HG03025 (cell line): ENCODE measurements around the gene FAM236A.
"Not testable (repeated sequence)": the region's sequence is repeated elsewhere in the genome, so short reads cannot be mapped to it uniquely, and the experiment has no call there.

Experiments used
- ATAC-seq: cut with Tn5 transposase; IDR thresholded peaks from one replicate; pipeline ENCODE4 v1.9.1; 2021; ENCODE audit warnings: mild to moderate bottlenecking, moderate library complexity; ENCODE audit not compliant: unreplicated experiment, low FRiP score

FAM236A gene

DNA sequence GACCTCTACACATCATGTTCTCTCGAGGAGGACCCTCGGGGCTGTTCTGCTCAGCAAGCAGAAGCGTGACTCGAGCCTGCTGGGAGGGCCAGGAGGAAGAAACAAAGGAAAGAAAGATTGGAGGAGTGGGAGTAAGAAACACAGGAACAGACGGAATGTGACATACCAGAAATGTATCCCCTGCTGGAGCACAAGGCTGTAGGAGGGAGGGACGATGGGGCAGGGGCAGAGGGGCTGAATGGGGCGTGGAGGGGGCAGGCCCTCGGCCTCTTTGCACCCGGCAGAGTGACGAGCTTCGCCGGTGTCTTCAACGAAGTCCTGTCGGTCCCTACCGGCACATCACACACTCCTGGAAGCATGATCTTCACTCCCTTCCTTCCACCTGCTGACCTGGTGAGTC lies at the start of gene FAM236A:
FAM236A (plus strand) TSS at position 301 of the 400 bp plus-strand sequence; CDS start at position 358, 57 bp downstream.
- ATAC-seq, result not testable (repeated sequence)

DNA sequence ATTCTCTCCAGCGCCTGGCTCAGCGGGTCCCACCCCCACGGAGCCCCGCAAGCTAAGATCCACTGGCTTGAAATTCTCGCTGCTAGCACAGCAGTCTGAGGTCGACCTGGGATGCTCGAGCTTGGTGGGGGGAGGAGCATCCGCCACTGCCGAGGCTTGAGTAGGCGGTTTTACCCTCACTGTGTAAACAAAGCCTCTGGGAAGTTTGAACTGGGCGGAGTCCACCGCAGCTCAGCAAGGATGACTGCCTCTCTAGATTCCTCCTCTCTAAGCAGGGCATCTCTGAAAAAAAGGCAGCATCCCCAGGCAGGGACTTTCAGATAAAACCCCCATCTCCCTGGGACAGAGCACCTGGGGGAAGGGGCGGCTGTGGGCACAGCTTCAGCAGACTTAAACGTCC lies 48.3 kb upstream of the FAM236A start:
- ATAC-seq, result not testable (repeated sequence)

DNA sequence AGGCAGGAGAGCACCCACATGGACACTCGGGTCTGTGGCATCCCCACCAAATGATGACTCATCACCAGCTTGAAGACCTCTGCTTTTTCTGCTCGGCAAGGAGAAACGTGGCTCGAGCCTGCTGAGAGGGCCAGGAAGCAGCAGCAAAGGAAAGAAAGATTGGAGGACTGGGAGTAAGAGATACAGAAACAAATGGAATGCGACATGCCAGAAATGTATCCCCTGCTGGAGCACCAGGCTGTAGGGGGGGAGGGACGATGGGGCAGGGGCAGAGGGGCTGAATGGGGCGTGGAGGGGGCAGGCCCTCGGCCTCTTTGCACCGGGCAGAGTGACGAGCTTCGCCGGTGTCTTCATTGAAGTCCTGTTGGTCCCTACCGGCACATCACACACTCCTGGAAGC lies 25.7 kb upstream of the FAM236A start, which contains the start of gene FAM236C:
FAM236C (plus strand) TSS at position 301 of the 400 bp plus-strand sequence. CDS start 100 bp downstream, outside the sequence.
- ATAC-seq, result not testable (repeated sequence)

DNA sequence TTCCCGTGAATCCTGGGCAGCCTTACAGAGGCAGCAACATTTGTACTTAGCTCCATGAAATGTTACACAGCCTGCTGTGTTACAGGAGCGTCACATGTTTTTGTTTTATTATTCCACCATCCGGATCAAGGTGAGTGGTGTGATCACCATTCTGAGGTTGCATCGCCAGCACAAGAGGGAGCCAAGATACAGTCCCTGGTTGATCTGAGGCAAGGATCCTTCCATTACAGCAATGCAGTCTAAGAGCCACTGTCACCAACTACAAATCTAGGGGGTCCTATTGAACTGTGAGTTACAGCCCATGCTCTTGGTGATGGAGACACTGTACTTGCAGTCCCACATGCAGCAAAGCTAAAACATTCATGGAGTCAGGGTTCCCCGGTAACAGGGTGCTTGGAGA lies 21.9 kb upstream of the FAM236A start:
- not testable (repeated sequence) for ATAC-seq

DNA sequence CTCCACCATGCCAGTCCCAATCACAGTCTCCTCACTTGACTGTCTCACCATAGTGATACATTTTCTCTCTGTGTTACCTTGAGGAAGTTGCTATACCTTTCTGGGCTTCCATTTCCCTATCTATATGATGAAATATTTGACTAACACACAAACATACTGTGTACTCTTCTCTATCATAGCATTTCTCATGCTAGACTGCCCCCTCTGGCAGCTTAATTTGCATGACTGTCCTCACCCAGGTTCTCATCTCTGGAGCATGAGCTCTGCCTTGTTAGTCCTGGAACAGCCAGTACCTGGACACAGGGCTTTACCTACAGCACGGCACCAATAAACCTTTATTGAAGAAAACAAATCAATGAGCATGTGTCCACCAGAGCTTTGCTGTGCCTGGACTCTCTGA lies 5.7 kb upstream of the FAM236A start:
- not testable (repeated sequence) for ATAC-seq

DNA sequence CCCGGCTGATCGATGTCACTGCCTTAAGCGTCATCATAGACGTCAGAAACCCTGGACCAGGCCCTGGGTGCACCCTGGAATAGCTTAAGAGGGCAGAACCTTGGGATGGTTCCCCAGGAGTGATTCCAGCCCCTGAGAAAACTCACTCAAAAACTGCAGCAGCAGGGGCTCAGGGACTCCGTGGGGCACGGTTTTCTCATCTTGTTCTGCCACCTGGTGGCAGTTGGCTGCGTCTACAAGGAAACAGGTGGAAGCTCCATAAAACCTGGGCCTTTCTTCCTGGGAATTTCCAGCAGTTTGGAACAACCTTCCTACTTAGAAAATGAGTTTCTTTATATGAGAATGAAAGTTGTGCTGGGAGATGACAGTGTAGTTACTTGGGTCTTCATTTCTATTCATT lies 1.6 kb upstream of the FAM236A start:
- ATAC-seq, result not testable (repeated sequence)

DNA sequence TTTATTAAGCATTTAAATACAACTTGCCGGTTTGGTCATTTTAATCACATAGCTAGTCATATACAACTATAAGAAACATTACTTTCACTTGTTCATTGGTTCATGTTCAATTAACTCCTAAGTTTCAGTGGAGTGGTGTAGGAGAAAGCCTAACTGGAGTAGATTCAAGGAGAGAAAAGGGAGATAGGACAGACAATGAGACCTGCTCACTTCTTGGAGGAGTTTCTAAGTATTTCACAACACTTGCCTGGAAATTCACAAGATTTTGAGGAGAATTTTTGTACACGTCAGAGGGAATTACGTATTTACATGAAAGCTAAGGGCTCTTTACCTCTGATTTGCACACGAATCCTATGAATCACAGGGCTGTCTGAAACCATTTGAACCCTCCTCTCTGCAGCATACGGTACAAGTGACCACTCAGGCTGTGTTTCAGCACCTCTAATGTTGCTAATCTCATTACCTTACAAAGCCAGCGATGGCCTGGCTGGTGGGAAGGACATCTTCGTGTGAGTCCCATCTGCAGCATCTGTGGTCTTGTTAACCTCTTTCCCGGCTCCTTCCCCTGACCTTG lies 1.0 kb upstream of the FAM236A start:
- ATAC-seq, result not testable (repeated sequence)

DNA sequence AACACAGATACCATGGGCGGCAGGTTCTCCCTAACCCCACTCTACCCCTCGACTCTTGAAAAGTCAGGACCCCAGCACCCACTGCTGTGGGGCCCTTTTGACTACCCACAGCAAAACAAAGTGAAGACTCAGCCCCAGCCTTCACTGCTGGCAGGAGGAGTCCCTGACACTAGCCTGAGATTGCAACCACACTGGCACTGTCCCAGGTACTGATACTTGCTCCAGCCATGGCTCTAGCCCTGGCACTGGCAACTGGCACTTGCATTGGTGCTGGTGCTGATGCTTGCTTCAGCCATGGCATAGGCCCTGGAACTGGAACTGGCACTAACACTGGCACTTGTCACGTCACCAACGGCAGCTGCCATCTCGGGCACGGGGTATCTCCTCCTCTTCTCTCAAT lies 4.3 kb downstream of the FAM236A start:
- not testable (repeated sequence) for ATAC-seq

DNA sequence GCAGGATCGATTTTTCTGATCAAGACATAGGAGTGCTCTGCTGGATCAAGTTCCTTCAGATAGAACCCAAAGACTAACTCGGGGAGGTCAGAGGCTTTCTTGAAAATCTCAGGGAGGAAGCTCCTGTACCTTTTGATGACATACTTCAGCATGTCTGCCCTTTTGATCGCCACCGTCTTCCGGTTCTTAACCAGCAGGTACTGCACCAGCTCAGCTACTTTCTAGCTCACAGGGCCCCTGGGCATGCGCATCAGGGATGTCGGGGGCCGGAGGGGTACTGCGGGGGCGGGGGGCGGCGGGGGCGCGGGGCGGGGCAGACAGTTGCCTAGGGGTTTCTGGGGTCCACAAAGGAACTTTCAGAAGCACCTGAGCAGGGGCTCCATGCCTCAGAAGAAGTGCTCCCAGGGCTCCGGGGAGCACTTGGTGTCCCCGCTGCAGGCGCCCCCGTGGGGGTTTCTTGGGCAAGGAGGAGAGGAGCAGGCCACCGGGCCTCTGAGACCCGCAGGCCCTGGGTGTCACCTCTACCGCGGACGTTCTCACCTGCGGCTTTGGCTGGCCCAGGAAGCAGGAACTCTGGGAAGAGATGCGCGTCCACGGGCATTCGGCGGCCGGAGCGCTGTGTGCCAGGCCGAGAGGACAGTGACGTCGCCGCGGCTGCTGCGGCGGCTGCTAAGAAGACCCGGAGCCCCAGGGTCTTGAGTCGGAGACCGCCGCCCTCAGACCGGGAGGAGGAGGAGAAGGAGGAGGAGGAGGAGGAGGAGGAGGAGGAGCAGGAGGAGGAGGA lies 5.2 kb downstream of the FAM236A start:
- not testable (repeated sequence) for ATAC-seq

DNA sequence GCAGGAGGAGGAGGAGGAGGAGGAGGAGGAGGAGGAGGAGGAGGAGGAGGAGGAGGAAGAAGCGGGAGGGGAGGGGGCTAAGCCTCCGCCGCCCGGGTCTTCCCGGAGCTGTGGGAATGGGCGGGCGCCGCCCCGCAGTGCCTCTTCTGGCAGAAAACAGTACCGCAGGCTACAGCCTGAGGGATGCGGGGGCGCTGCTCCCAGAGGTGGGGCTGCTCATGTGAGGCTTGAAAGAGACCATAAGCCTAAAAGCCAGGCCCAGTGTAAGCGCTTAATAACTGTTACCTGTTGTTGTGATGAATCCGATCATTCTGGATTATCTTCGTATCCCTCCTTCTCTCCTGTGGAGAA lies 5.8 kb downstream of the FAM236A start, which contains the start of gene DMRTC1:
DMRTC1 (minus strand) TSS at position 19 of the 351 bp plus-strand sequence. CDS start 68,143 bp downstream, outside the sequence.
- ATAC-seq, result not testable (repeated sequence)

DNA sequence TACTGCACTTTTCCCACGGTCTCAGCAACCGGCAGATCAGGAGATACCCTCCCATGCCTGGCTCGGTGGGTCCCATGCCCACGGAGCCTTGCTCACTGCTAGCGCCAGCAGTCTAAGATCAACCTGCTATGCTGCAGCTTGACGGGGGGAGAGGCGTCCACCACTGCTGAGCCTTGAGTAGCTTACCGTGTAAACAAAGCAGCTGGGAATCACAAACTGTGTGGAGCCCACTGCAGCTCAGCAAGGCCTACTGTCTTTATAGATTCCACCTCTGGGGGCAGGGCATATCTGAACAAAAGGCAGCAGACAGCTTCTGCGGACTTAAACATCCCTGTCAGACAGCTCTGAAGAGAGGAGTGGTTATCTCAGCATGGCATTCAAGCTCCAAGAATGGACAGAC lies 22.0 kb downstream of the FAM236A start:
- not testable (repeated sequence) for ATAC-seq

DNA sequence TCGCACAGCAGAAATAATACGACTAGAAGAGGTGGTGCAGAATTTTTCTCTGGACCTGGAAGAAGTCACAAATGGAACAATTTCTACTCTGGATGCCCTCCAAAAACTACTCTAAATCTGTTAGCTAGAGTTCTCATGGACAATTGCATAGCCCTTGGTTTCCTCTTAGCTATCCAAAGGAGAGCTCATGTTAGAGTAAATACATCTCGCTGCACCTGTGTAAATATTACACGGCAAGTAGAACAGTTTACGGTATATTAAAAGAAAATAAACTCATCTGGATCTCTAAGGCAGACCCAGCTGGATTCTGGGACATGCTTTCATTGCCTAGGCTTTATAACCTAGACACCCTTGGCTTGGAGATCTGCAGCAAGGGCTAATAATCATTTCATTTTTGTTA lies 33.9 kb downstream of the FAM236A start:
- not testable (repeated sequence) for ATAC-seq

DNA sequence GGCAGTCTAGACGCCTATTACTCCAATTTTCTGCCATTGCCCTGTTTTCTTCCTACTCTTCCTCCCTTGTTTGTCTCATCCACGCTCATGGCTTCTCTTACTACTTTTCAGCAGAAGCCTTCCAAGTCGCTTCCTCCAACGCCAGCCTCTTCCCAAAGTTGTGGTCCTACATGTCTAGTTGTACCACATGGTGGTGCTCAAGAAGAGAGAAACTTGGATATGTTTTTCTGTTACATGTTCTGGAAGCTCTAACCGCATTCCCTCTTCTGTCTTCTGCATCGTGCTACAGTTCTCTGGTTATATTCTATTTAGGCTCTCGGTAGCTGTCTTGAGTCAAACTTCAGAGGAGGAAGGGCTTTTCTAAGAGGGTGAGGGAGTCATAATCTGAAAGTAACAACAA lies 36.9 kb downstream of the FAM236A start:
- ATAC-seq, result not testable (repeated sequence)

DNA sequence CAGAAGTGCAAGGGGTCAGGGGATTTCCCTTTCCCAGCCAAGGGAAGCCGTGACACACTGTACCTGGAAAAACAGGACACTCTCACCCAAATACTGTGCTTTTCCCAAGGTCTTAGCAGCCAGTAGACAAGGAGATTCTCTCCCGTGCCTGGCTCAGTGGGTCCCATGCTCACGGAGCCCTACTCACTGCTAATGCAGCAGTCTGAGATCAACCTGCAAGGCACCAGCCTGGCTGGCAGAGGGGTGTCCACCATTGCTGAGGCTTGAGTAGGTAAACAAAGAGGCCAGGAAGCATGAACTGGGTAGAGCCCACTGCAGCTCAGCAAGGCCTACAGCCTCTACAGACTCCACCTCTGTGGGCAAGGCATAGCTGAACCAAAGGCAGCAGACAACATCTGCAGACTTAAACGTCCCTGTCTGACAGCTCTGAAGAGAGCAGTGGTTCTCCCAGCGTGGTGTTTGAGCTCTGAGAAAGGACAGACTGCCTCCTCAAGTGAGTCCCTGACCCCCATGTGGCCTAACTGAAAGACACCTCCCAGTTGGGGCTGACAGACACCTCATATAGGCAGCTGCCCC lies 43.0 kb downstream of the FAM236A start:
- not testable (repeated sequence) for ATAC-seq
